HG03571 (cell line): Measurements from ENCODE around the gene NEMP2.

Source experiments
- ATAC-seq: cut with Tn5 transposase; IDR thresholded peaks from one replicate; pipeline ENCODE4 v1.9.1; 2021; ENCODE audit not compliant: unreplicated experiment

Gene NEMP2

GRCh38 chr2:190460487-190460886 is 74.0 kb downstream of the NEMP2 start:
- ATAC-seq: no peak

- ATAC-seq: no peak
These were observed 74.6 kb downstream of the NEMP2 start for GRCh38 chr2:190459881-190460280.

GRCh38 chr2:190458352-190459107 is 76.0 kb downstream of the NEMP2 start:
- ATAC-seq: no peak

GRCh38 chr2:190457256-190457655 is 77.3 kb downstream of the NEMP2 start:
- ATAC-seq: no peak

GRCh38 chr2:190456833-190457232 is 77.7 kb downstream of the NEMP2 start:
- no peak for ATAC-seq

GRCh38 chr2:190455358-190456095 is 79.0 kb downstream of the NEMP2 start:
- no peak for ATAC-seq

- no peak for ATAC-seq
These were observed 79.7 kb downstream of the NEMP2 start for GRCh38 chr2:190454795-190455194.
